HCT116 (cell line): ENCODE results near the gene NARS2. TPM values are rescaled to one million over a fixed set of nuclear protein-coding genes. Genes with fewer than 3 reads are reported as not detected.

Experiments used
- ATAC-seq: fragments of 200-7000 bp; cut with Tn5 transposase; 2 replicates; pipeline ENCODE4 v1.9.1; 2020; ENCODE audit warnings: mild to moderate bottlenecking, moderate library complexity
- BruUV-seq: library from RNA; stranded (reverse); fragments of 400-500 nt; replicated peaks from 2 replicates; lab custom pipeline; 2021; lab: Mats Ljungman, UMichigan
- CTCF ChIA-PET: fragments of 300-600 bp; sonication (Branson Sonifier 250); formaldehyde crosslinking; loops from one replicate; lab custom pipeline; 2021; ENCODE audit warnings: antibody characterized with exemption; lab: Charles Lee
- POLR2A ChIA-PET: fragments of 300-600, 350-600 bp; sonication (Branson Sonifier 250); formaldehyde crosslinking; loops from one replicate; lab custom pipeline; 2021; ENCODE audit warnings: antibody characterized with exemption; lab: Charles Lee
- RAD21 ChIA-PET, 2 experiments: fragments of 300-600 bp; sonication (Branson Sonifier 250); formaldehyde crosslinking; loops; one replicate each; lab custom pipeline; 2023; ENCODE audit warnings: low total read pairs in 2 of 2; ENCODE audit not compliant: uncharacterized antibody in 2 of 2, unreplicated experiment in 2 of 2, low non-redundant PET in 1 of 2; lab: Charles Lee
- DNase-seq: peaks from one replicate; pipeline ENCODE4 v3.0.0-alpha.2; 2010; ENCODE audit warnings: low read depth, low spot score
- H2AFZ ChIP-seq: fragments of 200-600 bp; shearing (Covaris generic), sonication (generic); 2 replicates; pipeline ENCODE4 v1.6.1; 2017; ENCODE audit warnings: low read depth, mixed run types, mixed read lengths, antibody characterized with exemption, low read length; ENCODE audit not compliant: poor library complexity, severe bottlenecking
- H3K27ac ChIP-seq: 2 replicates; pipeline ENCODE4 v1.5.1; 2012; ENCODE audit warnings: low read depth, low read length
- H3K27me3 ChIP-seq: fragments of 200-600 bp; sonication (generic); 2 replicates; pipeline ENCODE4 v1.6.1; 2016; ENCODE audit warnings: mixed run types, low read length, mixed read lengths; ENCODE audit not compliant: insufficient read depth
- H3K36me3 ChIP-seq, 2 experiments: fragments of 200-500 bp in 1 of 2; fragments of 200-600 bp in 1 of 2; sonication (Bioruptor generic) in 1 of 2; sonication (generic) in 1 of 2; 2 replicates each; pipeline versions ENCODE4 v1.5.1 to v1.6.1; 2014 to 2016; ENCODE audit warnings: low read length in 2 of 2, inconsistent platforms in 1 of 2, mixed read lengths in 1 of 2, mixed run types in 1 of 2; ENCODE audit not compliant: insufficient read depth in 2 of 2, control insufficient read depth in 1 of 2
- H3K4me1 ChIP-seq, 2 experiments: fragments of 200-600 bp in 1 of 2; sonication (generic) in 1 of 2; 2 replicates each; pipeline versions ENCODE4 v1.5.1 to v1.6.1; 2012 to 2017; ENCODE audit warnings: low read length in 2 of 2, inconsistent platforms in 1 of 2, mild to moderate bottlenecking in 1 of 2, mixed read lengths in 1 of 2, mixed run types in 1 of 2, moderate library complexity in 1 of 2; ENCODE audit not compliant: insufficient read depth in 2 of 2, control insufficient read depth in 1 of 2
- H3K4me2 ChIP-seq: fragments of 200-600 bp; sonication (generic); 2 replicates; pipeline ENCODE4 v1.6.1; 2017; ENCODE audit warnings: mixed run types, low read length, mixed read lengths
- H3K4me3 ChIP-seq, 2 experiments: fragments of 200-600 bp in 1 of 2; sonication (generic) in 1 of 2; replicated peaks in 1 of 2; 2 replicates each; pipeline ENCODE4 v1.5.1; 2011 to 2016; ENCODE audit warnings: low read length in 2 of 2, control low read depth in 1 of 2, low read depth in 1 of 2, mild to moderate bottlenecking in 1 of 2, mixed read lengths in 1 of 2, mixed run types in 1 of 2
- H3K79me2 ChIP-seq: fragments of 200-600 bp; sonication (generic); 2 replicates; pipeline ENCODE4 v1.6.1; 2017; ENCODE audit warnings: mild to moderate bottlenecking, mixed run types, low read length, moderate library complexity, mixed read lengths; ENCODE audit not compliant: insufficient read depth
- H3K9ac ChIP-seq: fragments of 200-600 bp; sonication (generic); 2 replicates; pipeline ENCODE4 v1.6.1; 2016; ENCODE audit warnings: low read length, mixed read lengths
- H3K9me2 ChIP-seq: fragments of 200-600 bp; sonication (generic), shearing (Covaris generic); 2 replicates; pipeline ENCODE4 v1.6.1; 2017; ENCODE audit warnings: mixed run types, mild to moderate bottlenecking, moderate library complexity; ENCODE audit not compliant: insufficient read depth
- H3K9me3 ChIP-seq, 2 experiments: fragments of 200-500 bp in 1 of 2; fragments of 200-600 bp in 1 of 2; sonication (Bioruptor generic) in 1 of 2; sonication (generic) in 1 of 2; 2 replicates each; pipeline ENCODE4 v1.6.1; 2014 to 2017; ENCODE audit warnings: low read length in 2 of 2, mixed read lengths in 2 of 2, inconsistent platforms in 1 of 2, low read depth in 1 of 2, mild to moderate bottlenecking in 1 of 2, mixed run types in 1 of 2, moderate library complexity in 1 of 2; ENCODE audit not compliant: control insufficient read depth in 1 of 2, insufficient read depth in 1 of 2
- H4K20me1 ChIP-seq: fragments of 200-600 bp; sonication (generic), shearing (Covaris generic); 2 replicates; pipeline ENCODE4 v1.6.1; 2017; ENCODE audit warnings: mixed run types, mild to moderate bottlenecking, moderate library complexity; ENCODE audit not compliant: insufficient read depth
- CBX3 ChIP-seq: IDR thresholded peaks from 2 replicates; pipeline ENCODE4 v1.6.1; 2012; ENCODE audit warnings: low read depth
- CEBPB ChIP-seq: IDR thresholded peaks from 2 replicates; pipeline ENCODE4 v1.6.1; 2012; ENCODE audit warnings: low read depth
- EGR1 ChIP-seq: IDR thresholded peaks from 2 replicates; pipeline ENCODE4 v1.6.1; 2012; ENCODE audit warnings: low read depth
- ELF1 ChIP-seq: IDR thresholded peaks from 2 replicates; pipeline ENCODE4 v1.6.1; 2012; ENCODE audit warnings: low read depth, borderline replicate concordance
- EZH2 ChIP-seq: fragments of 200-600 bp; sonication (generic); IDR thresholded peaks from 2 replicates; pipeline ENCODE4 v1.6.1; 2017; ENCODE audit warnings: antibody characterized with exemption, mixed run types
- EZH2phosphoT487 ChIP-seq: fragments of 200-600 bp; IDR thresholded peaks from 2 replicates; pipeline ENCODE4 v1.6.1; 2018; ENCODE audit warnings: antibody characterized with exemption, borderline replicate concordance
- POLR2A ChIP-seq: IDR thresholded peaks from 2 replicates; pipeline ENCODE4 v1.7.0; 2011; ENCODE audit warnings: borderline replicate concordance; ENCODE audit not compliant: insufficient read depth, insufficient read length; ENCODE audit errors: extremely low read depth
- POLR2AphosphoS5 ChIP-seq: IDR thresholded peaks from 2 replicates; pipeline ENCODE4 v1.6.1; 2011; ENCODE audit warnings: mild to moderate bottlenecking, low read depth, low read length, moderate library complexity
- RAD21 ChIP-seq: IDR thresholded peaks from 2 replicates; pipeline ENCODE4 v1.6.1; 2012; ENCODE audit warnings: low read depth, mild to moderate bottlenecking
- SIN3A ChIP-seq: IDR thresholded peaks from 2 replicates; pipeline ENCODE4 v1.6.1; 2012; ENCODE audit warnings: low read depth
- SRF ChIP-seq: IDR thresholded peaks from 2 replicates; pipeline ENCODE4 v1.6.1; 2012; ENCODE audit warnings: low read depth
- TCF7L2 ChIP-seq: IDR thresholded peaks from 2 replicates; pipeline ENCODE4 v1.7.0; 2011; ENCODE audit warnings: borderline replicate concordance, inconsistent platforms; ENCODE audit not compliant: insufficient read depth, insufficient read length; ENCODE audit errors: extremely low read depth
- YY1 ChIP-seq: IDR thresholded peaks from 2 replicates; pipeline ENCODE4 v1.6.1; 2011; ENCODE audit warnings: low read length, low read depth, moderate library complexity, mild to moderate bottlenecking; ENCODE audit not compliant: insufficient replicate concordance; ENCODE audit errors: extremely low read depth
- ZFX ChIP-seq: fragments of 450-650 bp; IDR thresholded peaks from 2 replicates; pipeline ENCODE4 v1.6.1; 2017
- intact Hi-C: fragments of 100-400 bp; cut with micrococcal nuclease; formaldehyde crosslinking; loops from 2 replicates; pipeline ENCODE4 v1.10.0; 2022
- total RNA-seq: library from RNA; stranded (reverse); gene quantifications from one replicate; pipeline ENCODE4 v1.2.1, GENCODE V29; 2021; ENCODE audit not compliant: unreplicated experiment
- TF ChIP-seq, protein P1 (sequence below): IDR thresholded peaks from 2 replicates; pipeline ENCODE4 v1.6.1; 2012
- TF ChIP-seq, protein P2 (sequence below), 3 experiments: fragments of 200-600 bp in 1 of 3; sonication (generic) in 1 of 3; IDR thresholded peaks in 2 of 3; conservative IDR thresholded peaks in 1 of 3; 2 replicates each; pipeline ENCODE4 v1.5.1; 2012 to 2017; ENCODE audit warnings: low read depth in 2 of 3, low read length in 2 of 3, antibody characterized with exemption in 1 of 3, borderline replicate concordance in 1 of 3, control low read depth in 1 of 3, mild to moderate bottlenecking in 1 of 3, mixed read lengths in 1 of 3, mixed run types in 1 of 3, moderate library complexity in 1 of 3; ENCODE audit not compliant: insufficient read depth in 1 of 3
- TF ChIP-seq, protein P3 (sequence below): IDR thresholded peaks from 2 replicates; pipeline ENCODE4 v1.6.1; 2012
- TF ChIP-seq, protein P4 (sequence below): IDR thresholded peaks from 2 replicates; pipeline ENCODE4 v1.6.1; 2011; ENCODE audit warnings: mild to moderate bottlenecking, low read length, moderate library complexity; ENCODE audit not compliant: insufficient replicate concordance; ENCODE audit errors: extremely low read depth

Gene NARS2
- total RNA-seq, 1 experiment from 2014 or later, result 26.0 TPM

DNA sequence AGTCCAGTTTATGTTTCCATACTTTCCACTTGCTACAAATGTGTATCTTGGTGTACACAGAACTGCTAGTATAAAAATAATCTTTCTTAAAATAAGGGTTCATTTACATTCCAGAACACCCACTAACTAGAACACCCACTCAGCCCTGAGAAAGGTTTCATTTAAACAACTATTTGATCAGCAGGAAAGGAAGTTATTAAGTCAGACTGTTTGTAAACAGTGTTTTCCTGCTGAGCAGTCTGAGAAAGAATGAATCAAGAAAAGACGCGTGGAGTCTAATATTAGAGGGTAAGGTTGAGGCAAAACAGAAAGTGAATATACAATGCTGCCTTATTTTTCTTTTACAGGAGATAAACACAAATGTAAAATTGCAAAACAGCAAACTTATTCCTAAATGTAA lies 32.7 kb downstream of the NARS2 start:
- H3K9ac ChIP-seq, result no peak overlapping the region
- no peaks in the 10 kb centered on the region for H3K4me1 ChIP-seq
- no peak overlapping the region for H3K4me2 ChIP-seq
- TF ChIP-seq RAD21, result no peak
- TF ChIP-seq, protein P1, sequence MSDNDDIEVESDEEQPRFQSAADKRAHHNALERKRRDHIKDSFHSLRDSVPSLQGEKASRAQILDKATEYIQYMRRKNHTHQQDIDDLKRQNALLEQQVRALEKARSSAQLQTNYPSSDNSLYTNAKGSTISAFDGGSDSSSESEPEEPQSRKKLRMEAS, result no peak
- no peak for TF ChIP-seq EZH2phosphoT487
- TF ChIP-seq, protein P2, sequence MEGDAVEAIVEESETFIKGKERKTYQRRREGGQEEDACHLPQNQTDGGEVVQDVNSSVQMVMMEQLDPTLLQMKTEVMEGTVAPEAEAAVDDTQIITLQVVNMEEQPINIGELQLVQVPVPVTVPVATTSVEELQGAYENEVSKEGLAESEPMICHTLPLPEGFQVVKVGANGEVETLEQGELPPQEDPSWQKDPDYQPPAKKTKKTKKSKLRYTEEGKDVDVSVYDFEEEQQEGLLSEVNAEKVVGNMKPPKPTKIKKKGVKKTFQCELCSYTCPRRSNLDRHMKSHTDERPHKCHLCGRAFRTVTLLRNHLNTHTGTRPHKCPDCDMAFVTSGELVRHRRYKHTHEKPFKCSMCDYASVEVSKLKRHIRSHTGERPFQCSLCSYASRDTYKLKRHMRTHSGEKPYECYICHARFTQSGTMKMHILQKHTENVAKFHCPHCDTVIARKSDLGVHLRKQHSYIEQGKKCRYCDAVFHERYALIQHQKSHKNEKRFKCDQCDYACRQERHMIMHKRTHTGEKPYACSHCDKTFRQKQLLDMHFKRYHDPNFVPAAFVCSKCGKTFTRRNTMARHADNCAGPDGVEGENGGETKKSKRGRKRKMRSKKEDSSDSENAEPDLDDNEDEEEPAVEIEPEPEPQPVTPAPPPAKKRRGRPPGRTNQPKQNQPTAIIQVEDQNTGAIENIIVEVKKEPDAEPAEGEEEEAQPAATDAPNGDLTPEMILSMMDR (IDR thresholded peaks at IDR 0.05 in 2 of 3, conservative IDR thresholded peaks at IDR 0.05 in 1 of 3; ENCODE audit: borderline replicate concordance in 1 of 3, insufficient read depth in 1 of 3, low read depth in 2 of 3, low read length in 2 of 3), result no peak
- TF ChIP-seq CEBPB, result no peak
- TF ChIP-seq SIN3A, result no peak
- TF ChIP-seq ZFX, result no peak
- no peak for TF ChIP-seq YY1
- no peak for TF ChIP-seq POLR2AphosphoS5
- TF ChIP-seq, protein P3, sequence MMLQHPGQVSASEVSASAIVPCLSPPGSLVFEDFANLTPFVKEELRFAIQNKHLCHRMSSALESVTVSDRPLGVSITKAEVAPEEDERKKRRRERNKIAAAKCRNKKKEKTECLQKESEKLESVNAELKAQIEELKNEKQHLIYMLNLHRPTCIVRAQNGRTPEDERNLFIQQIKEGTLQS, result no peak
- TF ChIP-seq POLR2A, result no peak
- TF ChIP-seq, protein P4, sequence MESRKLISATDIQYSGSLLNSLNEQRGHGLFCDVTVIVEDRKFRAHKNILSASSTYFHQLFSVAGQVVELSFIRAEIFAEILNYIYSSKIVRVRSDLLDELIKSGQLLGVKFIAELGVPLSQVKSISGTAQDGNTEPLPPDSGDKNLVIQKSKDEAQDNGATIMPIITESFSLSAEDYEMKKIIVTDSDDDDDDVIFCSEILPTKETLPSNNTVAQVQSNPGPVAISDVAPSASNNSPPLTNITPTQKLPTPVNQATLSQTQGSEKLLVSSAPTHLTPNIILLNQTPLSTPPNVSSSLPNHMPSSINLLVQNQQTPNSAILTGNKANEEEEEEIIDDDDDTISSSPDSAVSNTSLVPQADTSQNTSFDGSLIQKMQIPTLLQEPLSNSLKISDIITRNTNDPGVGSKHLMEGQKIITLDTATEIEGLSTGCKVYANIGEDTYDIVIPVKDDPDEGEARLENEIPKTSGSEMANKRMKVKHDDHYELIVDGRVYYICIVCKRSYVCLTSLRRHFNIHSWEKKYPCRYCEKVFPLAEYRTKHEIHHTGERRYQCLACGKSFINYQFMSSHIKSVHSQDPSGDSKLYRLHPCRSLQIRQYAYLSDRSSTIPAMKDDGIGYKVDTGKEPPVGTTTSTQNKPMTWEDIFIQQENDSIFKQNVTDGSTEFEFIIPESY, result no peak
- TF ChIP-seq EGR1, result no peak
- TF ChIP-seq SRF, result no peak
- TF ChIP-seq ELF1, result no peak
- TF ChIP-seq TCF7L2, result no peak
- no peak for TF ChIP-seq CBX3
- TF ChIP-seq EZH2, result no peak
- ATAC-seq, result no peak
- DNase-seq, result no peak
- H3K4me3 ChIP-seq, result no peak overlapping the region
- H3K9me3 ChIP-seq, result no peaks in the 10 kb centered on the region
- no TSS peak for BruUV-seq
- peaks cover 0 to 7% of the 10 kb centered on the region in 2 experiments; a peak in 1 of 4 replicates for H3K36me3 ChIP-seq
- no peaks in the 10 kb centered on the region for H3K27me3 ChIP-seq
- no peaks in the 10 kb centered on the region for H4K20me1 ChIP-seq
- RAD21 ChIA-PET, result no interaction called here
- POLR2A ChIA-PET, result no interaction called here
- intact Hi-C loops, result no loop called here
- no peaks in the 10 kb centered on the region for H3K9me2 ChIP-seq
- CTCF ChIA-PET, result no interaction called here
- no peak overlapping the region for H2AFZ ChIP-seq
- no peak overlapping the region for H3K27ac ChIP-seq
- H3K79me2 ChIP-seq, result peaks cover 11% of the 10 kb centered on the region
